Lower leg skin (tissue), 3 donors: ENCODE measurements around the gene ASTN1.

Experiments
- CTCF ChIP-seq, 3 donors: fragments of 450-650 bp; IDR thresholded peaks; one replicate each; pipeline ENCODE4 v1.5.1; 2016; ENCODE audit warnings: antibody characterized with exemption in 3 of 3, mild to moderate bottlenecking in 3 of 3, moderate library complexity in 2 of 3
- POLR2A ChIP-seq, 2 donors: fragments of 450-650 bp; IDR thresholded peaks; one replicate each; pipeline ENCODE4 v1.6.1; 2016 to 2017; ENCODE audit warnings: antibody characterized with exemption in 2 of 2, mild to moderate bottlenecking in 1 of 2, moderate library complexity in 1 of 2

GRCh38 chr1:176843352-176844297, 320.9 kb downstream of the ASTN1 start:
- TF ChIP-seq CTCF (IDR thresholded peaks at IDR 0.05) (no peak), POLR2A (IDR thresholded peaks at IDR 0.05) (no peak)
